Measurements from ENCODE around the gene SERINC5.

Gene SERINC5

DNA sequence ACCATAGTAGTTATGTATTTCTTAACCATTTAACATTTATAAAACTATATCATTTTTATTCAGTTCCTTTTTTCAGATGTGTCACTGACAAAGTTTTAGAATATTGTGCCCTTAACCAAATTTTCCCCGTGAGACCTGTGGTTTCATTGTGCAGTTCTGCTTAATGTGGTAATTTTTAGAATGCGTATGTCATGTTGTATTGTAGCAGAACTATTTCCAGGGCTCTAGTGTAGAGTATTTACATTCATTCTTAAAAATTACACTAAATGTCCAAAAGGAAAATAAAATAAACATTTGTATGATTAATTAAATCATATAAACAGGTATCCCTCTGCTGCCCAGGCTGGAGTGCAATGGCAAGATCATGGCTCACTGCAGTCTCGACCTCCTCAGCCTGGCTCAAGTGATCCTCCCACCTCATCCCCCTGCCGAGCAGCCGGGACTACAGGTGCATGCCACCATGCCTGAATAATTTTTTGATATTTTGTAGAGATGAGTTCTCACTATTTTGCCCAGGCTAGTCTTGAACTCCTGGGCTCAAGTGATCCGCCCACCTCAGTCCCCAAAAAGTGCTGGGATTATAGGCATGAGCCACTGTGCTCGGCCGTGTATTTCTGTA is 15.4 kb downstream of the SERINC5 start:
- H3K9me3 ChIP-seq (replicated peaks in 1 of 2; ENCODE audit: control insufficient read depth in 2 of 2, insufficient read depth in 1 of 2, low read depth in 1 of 2, low read length in 2 of 2) = peaks cover 6 to 22% of the 10 kb centered on the region in 2 donors
- H2BK12ac ChIP-seq (ENCODE audit: low read length) = no peak overlapping the region
- peaks cover 3% of the 10 kb centered on the region for H3K79me1 ChIP-seq (ENCODE audit: low read depth, low read length)
- no peak overlapping the region for H2AFZ ChIP-seq (ENCODE audit: low read length)
- no peak overlapping the region for H3K9ac ChIP-seq (ENCODE audit: low read depth, low read length, poor library complexity)
- no peak overlapping the region for H3K18ac ChIP-seq (ENCODE audit: low read length)
- no peak overlapping the region for H2BK5ac ChIP-seq (ENCODE audit: low read length)
- H3K4me2 ChIP-seq (ENCODE audit: insufficient read depth, low read length, poor library complexity, severe bottlenecking) = no peak overlapping the region
- H3K4me3 ChIP-seq (ENCODE audit: low read length in 2 of 2) = no peak overlapping the region
- no peak overlapping the region for H4K91ac ChIP-seq (ENCODE audit: low read depth, low read length, poor library complexity)
- no peak overlapping the region for H3K23ac ChIP-seq (ENCODE audit: low read depth, low read length, poor library complexity)
- H3K27ac ChIP-seq (replicated peaks; ENCODE audit: low read length) = no peak overlapping the region
- peaks cover 0 to 3% of the 10 kb centered on the region in 2 donors for H3K36me3 ChIP-seq (replicated peaks in 1 of 2; ENCODE audit: control insufficient read depth in 2 of 2, insufficient read depth in 2 of 2, low read length in 2 of 2)
- no CpG with 5 or more reads among the region's 8 CpGs for WGBS, 2 donors (ENCODE audit: extremely low coverage in 2 of 2, insufficient read length in 2 of 2, insufficient replicate concordance in 1 of 2)
- H2BK120ac ChIP-seq (ENCODE audit: low read depth, low read length) = no peak overlapping the region
- H4K8ac ChIP-seq (ENCODE audit: low read depth, low read length) = no peak overlapping the region
- no peaks in the 10 kb centered on the region for H3K27me3 ChIP-seq (ENCODE audit: control insufficient read depth in 3 of 3, insufficient read depth in 3 of 3, low read depth in 1 of 3, low read length in 3 of 3)
- H2BK15ac ChIP-seq (ENCODE audit: low read length) = no peak overlapping the region
- H2AK5ac ChIP-seq (ENCODE audit: low read depth, low read length) = no peak overlapping the region
- H3K4me1 ChIP-seq (ENCODE audit: control insufficient read depth in 2 of 2, insufficient read depth in 1 of 2, low read depth in 1 of 2, low read length in 2 of 2) = peaks cover 0 to 7% of the 10 kb centered on the region in 2 donors
- DNase-seq (ENCODE audit: low spot score) = no peak
- no peak overlapping the region for H3K14ac ChIP-seq (ENCODE audit: low read length)
- no peak overlapping the region for H3K4ac ChIP-seq (ENCODE audit: low read length)

DNA sequence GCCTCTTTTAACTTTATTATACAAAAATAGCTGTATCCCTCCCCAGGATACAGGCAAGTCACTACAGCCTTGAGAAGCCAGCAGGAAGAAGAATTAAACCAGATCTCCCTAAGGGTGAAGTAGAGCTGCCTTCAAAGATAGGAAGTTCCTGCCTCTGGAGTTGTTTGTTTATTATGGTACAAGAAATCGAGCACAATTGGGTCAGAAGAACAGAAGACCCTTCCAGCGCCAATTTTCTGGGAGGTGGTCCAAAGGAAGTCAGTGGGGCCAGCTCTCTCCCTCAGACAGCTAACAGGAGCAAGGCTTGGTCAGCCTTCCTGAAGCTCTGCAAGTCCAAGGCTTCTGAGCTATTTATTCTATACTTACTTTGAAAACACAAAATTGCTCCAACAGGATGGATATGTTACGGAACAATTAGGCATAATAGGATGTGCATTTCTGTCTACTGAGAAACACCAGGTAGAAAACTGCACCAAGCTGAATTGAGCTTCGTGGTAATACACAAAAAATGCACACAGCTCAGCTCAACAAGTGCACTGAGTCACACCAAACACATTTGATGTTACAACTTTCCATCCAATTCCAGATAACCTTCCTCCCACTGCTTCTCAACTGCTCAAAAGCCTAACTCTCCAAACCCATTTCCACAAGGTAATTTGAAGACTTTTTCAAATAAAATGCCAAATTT is 16.0 kb downstream of the SERINC5 start:
- H3K4me1 ChIP-seq (ENCODE audit: control insufficient read depth in 2 of 2, insufficient read depth in 1 of 2, low read depth in 1 of 2, low read length in 2 of 2) = peaks cover 0 to 2% of the 10 kb centered on the region in 2 donors
- no peak overlapping the region for H4K91ac ChIP-seq (ENCODE audit: low read depth, low read length, poor library complexity)
- DNase-seq (ENCODE audit: low spot score) = no peak
- peaks cover 6 to 22% of the 10 kb centered on the region in 2 donors for H3K9me3 ChIP-seq (replicated peaks in 1 of 2; ENCODE audit: control insufficient read depth in 2 of 2, insufficient read depth in 1 of 2, low read depth in 1 of 2, low read length in 2 of 2)
- no peak overlapping the region for H3K4me3 ChIP-seq (ENCODE audit: low read length in 2 of 2)
- H2BK15ac ChIP-seq (ENCODE audit: low read length) = no peak overlapping the region
- no peak overlapping the region for H3K23ac ChIP-seq (ENCODE audit: low read depth, low read length, poor library complexity)
- peaks cover 3% of the 10 kb centered on the region for H3K79me1 ChIP-seq (ENCODE audit: low read depth, low read length)
- no peak overlapping the region for H3K4me2 ChIP-seq (ENCODE audit: insufficient read depth, low read length, poor library complexity, severe bottlenecking)
- H3K36me3 ChIP-seq (replicated peaks in 1 of 2; ENCODE audit: control insufficient read depth in 2 of 2, insufficient read depth in 2 of 2, low read length in 2 of 2) = peaks cover 0 to 3% of the 10 kb centered on the region in 2 donors
- H3K4ac ChIP-seq (ENCODE audit: low read length) = no peak overlapping the region
- no CpG with 5 or more reads among the region's 4 CpGs for WGBS, 2 donors (ENCODE audit: extremely low coverage in 2 of 2, insufficient read length in 2 of 2, insufficient replicate concordance in 1 of 2)
- H2BK120ac ChIP-seq (ENCODE audit: low read depth, low read length) = no peak overlapping the region
- H2AK5ac ChIP-seq (ENCODE audit: low read depth, low read length) = no peak overlapping the region
- H3K18ac ChIP-seq (ENCODE audit: low read length) = no peak overlapping the region
- no peak overlapping the region for H2BK12ac ChIP-seq (ENCODE audit: low read length)
- no peak overlapping the region for H3K9ac ChIP-seq (ENCODE audit: low read depth, low read length, poor library complexity)
- no peaks in the 10 kb centered on the region for H3K27me3 ChIP-seq (ENCODE audit: control insufficient read depth in 3 of 3, insufficient read depth in 3 of 3, low read depth in 1 of 3, low read length in 3 of 3)
- H3K14ac ChIP-seq (ENCODE audit: low read length) = no peak overlapping the region
- no peak overlapping the region for H2AFZ ChIP-seq (ENCODE audit: low read length)
- H3K27ac ChIP-seq (replicated peaks; ENCODE audit: low read length) = no peak overlapping the region
- no peak overlapping the region for H2BK5ac ChIP-seq (ENCODE audit: low read length)
- no peak overlapping the region for H4K8ac ChIP-seq (ENCODE audit: low read depth, low read length)

GRCh38 chr5:80238778-80239679 is 16.8 kb downstream of the SERINC5 start:
- no peak overlapping the region for H4K91ac ChIP-seq (ENCODE audit: low read depth, low read length, poor library complexity)
- H2BK15ac ChIP-seq (ENCODE audit: low read length) = no peak overlapping the region
- H3K4me1 ChIP-seq (ENCODE audit: control insufficient read depth in 2 of 2, insufficient read depth in 1 of 2, low read depth in 1 of 2, low read length in 2 of 2) = no peaks in the 10 kb centered on the region
- no peak overlapping the region for H2BK120ac ChIP-seq (ENCODE audit: low read depth, low read length)
- WGBS, 2 donors (ENCODE audit: extremely low coverage in 2 of 2, insufficient read length in 2 of 2, insufficient replicate concordance in 1 of 2) = no CpG with 5 or more reads among the region's 8 CpGs
- no peak overlapping the region for H2AFZ ChIP-seq (ENCODE audit: low read length)
- H3K79me1 ChIP-seq (ENCODE audit: low read depth, low read length) = peaks cover 3% of the 10 kb centered on the region
- no peak overlapping the region for H4K8ac ChIP-seq (ENCODE audit: low read depth, low read length)
- H2AK5ac ChIP-seq (ENCODE audit: low read depth, low read length) = no peak overlapping the region
- peaks cover 0 to 3% of the 10 kb centered on the region in 2 donors for H3K36me3 ChIP-seq (replicated peaks in 1 of 2; ENCODE audit: control insufficient read depth in 2 of 2, insufficient read depth in 2 of 2, low read length in 2 of 2)
- no peak overlapping the region for H3K4ac ChIP-seq (ENCODE audit: low read length)
- peaks cover 6 to 22% of the 10 kb centered on the region in 2 donors for H3K9me3 ChIP-seq (replicated peaks in 1 of 2; ENCODE audit: control insufficient read depth in 2 of 2, insufficient read depth in 1 of 2, low read depth in 1 of 2, low read length in 2 of 2)
- H3K27ac ChIP-seq (replicated peaks; ENCODE audit: low read length) = no peak overlapping the region
- no peak overlapping the region for H3K14ac ChIP-seq (ENCODE audit: low read length)
- DNase-seq (ENCODE audit: low spot score) = no peak
- no peak overlapping the region for H2BK12ac ChIP-seq (ENCODE audit: low read length)
- H3K4me3 ChIP-seq (ENCODE audit: low read length in 2 of 2) = no peak overlapping the region
- H3K9ac ChIP-seq (ENCODE audit: low read depth, low read length, poor library complexity) = no peak overlapping the region
- no peak overlapping the region for H2BK5ac ChIP-seq (ENCODE audit: low read length)
- no peak overlapping the region for H3K18ac ChIP-seq (ENCODE audit: low read length)
- H3K27me3 ChIP-seq (ENCODE audit: control insufficient read depth in 3 of 3, insufficient read depth in 3 of 3, low read depth in 1 of 3, low read length in 3 of 3) = no peaks in the 10 kb centered on the region
- H3K23ac ChIP-seq (ENCODE audit: low read depth, low read length, poor library complexity) = no peak overlapping the region
- no peak overlapping the region for H3K4me2 ChIP-seq (ENCODE audit: insufficient read depth, low read length, poor library complexity, severe bottlenecking)

- Histone ChIP-seq H3K14ac (ENCODE audit: low read length) (no peak overlapping the region), H4K91ac (ENCODE audit: low read depth, low read length, poor library complexity) (no peak overlapping the region), H2BK12ac (ENCODE audit: low read length) (no peak overlapping the region), H3K4me3 (ENCODE audit: low read length in 2 of 2) (no peak overlapping the region), H3K36me3 (replicated peaks in 1 of 2; ENCODE audit: control insufficient read depth in 2 of 2, insufficient read depth in 2 of 2, low read length in 2 of 2) (peaks cover 0 to 3% of the 10 kb centered on the region in 2 donors), H3K18ac (ENCODE audit: low read length) (no peak overlapping the region), H2AFZ (ENCODE audit: low read length) (no peak overlapping the region), H2AK5ac (ENCODE audit: low read depth, low read length) (no peak overlapping the region), H3K27ac (replicated peaks; ENCODE audit: low read length) (no peak overlapping the region), H3K79me1 (ENCODE audit: low read depth, low read length) (peaks cover 3% of the 10 kb centered on the region), H3K4me1 (ENCODE audit: control insufficient read depth in 2 of 2, insufficient read depth in 1 of 2, low read depth in 1 of 2, low read length in 2 of 2) (no peaks in the 10 kb centered on the region), H2BK120ac (ENCODE audit: low read depth, low read length) (no peak overlapping the region), H3K4ac (ENCODE audit: low read length) (no peak overlapping the region), H4K8ac (ENCODE audit: low read depth, low read length) (no peak overlapping the region), H3K23ac (ENCODE audit: low read depth, low read length, poor library complexity) (no peak overlapping the region), H3K27me3 (ENCODE audit: control insufficient read depth in 3 of 3, insufficient read depth in 3 of 3, low read depth in 1 of 3, low read length in 3 of 3) (no peaks in the 10 kb centered on the region), H2BK5ac (ENCODE audit: low read length) (no peak overlapping the region), H3K9ac (ENCODE audit: low read depth, low read length, poor library complexity) (no peak overlapping the region), H2BK15ac (ENCODE audit: low read length) (no peak overlapping the region), H3K4me2 (ENCODE audit: insufficient read depth, low read length, poor library complexity, severe bottlenecking) (no peak overlapping the region), H3K9me3 (replicated peaks in 1 of 2; ENCODE audit: control insufficient read depth in 2 of 2, insufficient read depth in 1 of 2, low read depth in 1 of 2, low read length in 2 of 2) (peaks cover 6 to 22% of the 10 kb centered on the region in 2 donors)
- no peak for DNase-seq (ENCODE audit: low spot score)
- WGBS, 2 donors (ENCODE audit: extremely low coverage in 2 of 2, insufficient read length in 2 of 2, insufficient replicate concordance in 1 of 2) = no CpG with 5 or more reads among the region's 7 CpGs
These were observed 17.8 kb downstream of the SERINC5 start for GRCh38 chr5:80238097-80238496.

Data from neuronal stem cell (in vitro differentiated cells).